Common myeloid progenitor, CD34-positive (primary cell): ENCODE data around the gene PCGF1. TPM values are rescaled to one million over a fixed set of nuclear protein-coding genes. Genes with fewer than 3 reads are reported as not detected.

Source experiments
- CTCF ChIA-PET: fragments of 350-600 bp; sonication (Branson Sonifier 250); formaldehyde crosslinking; loops from one replicate; lab custom pipeline; 2021; ENCODE audit warnings: antibody characterized with exemption; lab: Charles Lee
- POLR2A ChIA-PET: fragments of 350-600 bp; sonication (Branson Sonifier 250); formaldehyde crosslinking; loops from one replicate; lab custom pipeline; 2021; ENCODE audit warnings: antibody characterized with exemption; lab: Charles Lee
- DNase-seq, 3 donors: peaks; one replicate each; pipeline versions ENCODE4 v3.0.0 to v3.0.0-alpha.2; 2013
- H3K27ac ChIP-seq, 2 experiments: 1 replicate in 1 of 2; 2 replicates in 1 of 2; pipeline ENCODE4 v1.7.0; 2013; ENCODE audit warnings: inconsistent platforms in 2 of 2, low read length in 2 of 2, mild to moderate bottlenecking in 2 of 2, low read depth in 1 of 2, moderate library complexity in 1 of 2; ENCODE audit not compliant: severe bottlenecking in 2 of 2, insufficient read depth in 1 of 2, poor library complexity in 1 of 2
- H3K27me3 ChIP-seq, 5 experiments: replicated peaks in 2 of 5; 1 replicate in 3 of 5; 2 replicates in 2 of 5; pipeline versions ENCODE4 v1.6.1 to v1.7.0; 2013; ENCODE audit warnings: low read length in 4 of 5, mild to moderate bottlenecking in 2 of 5, moderate library complexity in 2 of 5, inconsistent platforms in 1 of 5; ENCODE audit not compliant: insufficient read depth in 5 of 5, control insufficient read depth in 4 of 5
- H3K36me3 ChIP-seq, 4 experiments: 1 replicate in 2 of 4; 2 replicates in 2 of 4; pipeline versions ENCODE4 v1.6.1 to v1.7.0; 2013; ENCODE audit warnings: low read length in 3 of 4, control low read depth in 1 of 4, mild to moderate bottlenecking in 1 of 4; ENCODE audit not compliant: control insufficient read depth in 4 of 4, insufficient read depth in 4 of 4
- H3K4me1 ChIP-seq, 4 experiments: 1 replicate in 3 of 4; 2 replicates in 1 of 4; pipeline versions ENCODE4 v1.6.1 to v1.7.1; 2013; ENCODE audit warnings: low read length in 3 of 4, mild to moderate bottlenecking in 3 of 4, control low read depth in 1 of 4, inconsistent platforms in 1 of 4, moderate library complexity in 1 of 4; ENCODE audit not compliant: control insufficient read depth in 4 of 4, insufficient read depth in 4 of 4; ENCODE audit errors: control extremely low read depth in 1 of 4
- H3K4me3 ChIP-seq, 7 experiments: 1 replicate in 4 of 7; 2 replicates in 3 of 7; pipeline versions ENCODE4 v1.5.1 to v1.7.0; 2013; ENCODE audit warnings: mild to moderate bottlenecking in 7 of 7, low read length in 6 of 7, moderate library complexity in 6 of 7, inconsistent platforms in 2 of 7, low read depth in 2 of 7, control low read depth in 1 of 7; ENCODE audit not compliant: insufficient read depth in 4 of 7, control insufficient read depth in 1 of 7; ENCODE audit errors: extremely low read depth in 1 of 7
- H3K9me3 ChIP-seq, 5 experiments: 1 replicate in 4 of 5; 2 replicates in 1 of 5; pipeline versions ENCODE4 v1.6.1 to v1.7.1; 2013; ENCODE audit warnings: low read length in 4 of 5, mild to moderate bottlenecking in 2 of 5, inconsistent platforms in 1 of 5, low read depth in 1 of 5, moderate library complexity in 1 of 5; ENCODE audit not compliant: control insufficient read depth in 4 of 5, insufficient read depth in 2 of 5; ENCODE audit errors: control extremely low read depth in 1 of 5
- WGBS: methylation state at CpG from one replicate; pipeline ENCODE4 v1.1.5; 2013; ENCODE audit not compliant: insufficient coverage; 5-methylcytosine and 5-hydroxymethylcytosine counted together
- polyA plus RNA-seq: library from polyadenylated mRNA; unstranded; fragments of 120-200 nt; gene quantifications from one replicate; pipeline ENCODE4 v1.2.1, GENCODE V29; 2013

PCGF1 gene
- 21.1 TPM for polyA plus RNA-seq

DNA sequence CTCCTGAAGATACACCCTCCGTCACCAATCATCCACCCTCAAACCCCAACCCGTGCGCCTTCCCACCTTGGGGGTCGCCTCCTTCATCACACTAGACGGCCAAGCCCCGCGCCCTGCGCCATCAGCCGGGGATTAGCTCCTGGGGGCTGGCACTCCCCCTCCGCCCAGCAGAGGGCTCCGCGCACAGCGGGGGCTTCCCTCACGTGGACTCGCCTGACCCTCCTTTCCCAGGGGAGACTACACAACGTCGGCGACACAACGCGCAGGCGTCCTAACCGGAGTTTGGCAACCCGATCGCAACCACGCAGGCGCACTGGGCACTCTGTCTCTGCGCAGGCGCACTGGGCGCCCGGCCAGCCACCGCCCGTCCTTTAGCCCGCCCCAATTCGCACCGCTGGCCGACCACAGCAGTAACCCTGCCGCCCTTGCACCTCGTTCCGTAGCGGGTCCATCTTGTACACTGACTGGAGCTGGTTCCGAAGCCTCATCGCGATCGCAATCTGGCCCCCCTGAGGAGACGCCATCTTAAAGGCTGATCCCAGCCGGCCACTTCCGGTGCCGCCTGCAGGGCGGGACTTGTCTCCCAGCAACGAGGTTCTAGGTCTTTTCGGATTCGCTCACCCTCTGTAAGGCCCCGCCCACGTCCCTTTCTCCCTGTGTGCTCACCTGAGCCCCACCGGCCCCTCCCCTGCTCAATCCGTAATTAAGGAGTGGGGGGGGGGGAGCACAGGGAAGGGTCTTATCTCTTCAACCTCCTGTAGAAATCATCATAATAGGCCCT lies at the start of gene PCGF1:
Gene PCGF1, minus strand, starts transcription at position 551 of the 781 bp plus-strand sequence. Its CDS starts 27 bp downstream, at position 524.
- Histone ChIP-seq H3K4me1 (peaks cover 0 to 52% (median 34%) of the 10 kb centered on the region in 4 experiments), H3K36me3 (peaks cover 0 to 16% (median 8%) of the 10 kb centered on the region in 4 experiments), H3K4me3 (peak within 1 kb of the TSS; percentile 80 to 99 (median 91)), H3K9me3 (no peaks in the 10 kb centered on the region), H3K27me3 (peaks cover 7 to 63% (median 33%) of the 10 kb centered on the region in 5 experiments), H3K27ac (peak within 1 kb of the TSS; percentile 92 to 96)
- DNase-seq: peak; percentile 97 to 98 (median 97)
- WGBS: 1% methylated on average over 49 of the region's 56 CpGs
- POLR2A ChIA-PET: no interaction called here
- CTCF ChIA-PET: interaction anchor here (0.6 to 12.7 kb wide), 15 partner anchors 10 to 1207 kb away, joined by 3 to 143 read pairs (median 5); partner anchors contain the start of genes AUP1, CCDC142, DQX1 and HTRA2

- H3K36me3 ChIP-seq: peaks cover 0 to 28% (median 11%) of the 10 kb centered on the region in 4 experiments
- no peak overlapping the region for H3K4me3 ChIP-seq
- POLR2A ChIA-PET: interaction anchor here (1.3 kb wide), 1 partner anchor 10 kb away, joined by 3 read pairs; no protein-coding TSS in a partner anchor
- 100% methylated on average over 3 of the region's 6 CpGs for WGBS
- no peak overlapping the region for H3K27ac ChIP-seq
- no peaks in the 10 kb centered on the region for H3K9me3 ChIP-seq
- peaks cover 0 to 81% (median 38%) of the 10 kb centered on the region in 4 experiments for H3K4me1 ChIP-seq
- no peak for DNase-seq
- CTCF ChIA-PET: interaction anchor here (1.1 to 6.1 kb wide), 5 partner anchors 11 to 31 kb away, joined by 3 to 35 read pairs (median 23); no protein-coding TSS in a partner anchor
- no peaks in the 10 kb centered on the region for H3K27me3 ChIP-seq
Observed at GRCh38 chr2:74556831-74557370, 49.4 kb upstream of the PCGF1 start.

DNA sequence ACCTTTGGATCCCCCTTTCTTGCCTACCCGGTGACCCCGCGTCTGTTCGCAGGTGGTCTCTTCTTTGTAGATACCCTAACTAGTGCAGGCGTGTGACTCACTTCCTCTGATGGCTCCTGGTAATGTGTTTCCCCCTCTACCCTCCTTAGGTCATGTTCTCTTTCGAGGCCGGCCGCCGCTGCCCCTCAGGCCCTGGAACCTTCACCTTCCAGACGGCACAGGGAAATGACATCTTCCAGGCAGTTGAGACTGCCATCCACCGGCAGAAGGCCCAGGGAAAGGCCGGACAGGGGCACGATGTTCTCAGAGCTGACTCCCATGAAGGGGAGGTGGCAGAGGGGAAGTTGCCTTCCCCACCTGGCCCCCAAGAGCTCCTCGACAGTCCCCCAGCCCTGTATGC lies 48.7 kb upstream of the PCGF1 start:
- CTCF ChIA-PET: interaction anchor here (4.8 to 6.1 kb wide), 2 partner anchors 20 to 32 kb away, joined by 35 read pairs; no protein-coding TSS in a partner anchor
- Histone ChIP-seq H3K36me3 (peaks cover 0 to 29% (median 11%) of the 10 kb centered on the region in 4 experiments), H3K4me1 (peaks cover 0 to 77% (median 39%) of the 10 kb centered on the region in 4 experiments), H3K27ac (no peak overlapping the region), H3K9me3 (no peaks in the 10 kb centered on the region), H3K27me3 (no peaks in the 10 kb centered on the region), H3K4me3 (peak overlapping the region in 3 of 7 experiments; percentile 93 to 97 (median 96))
- peak in 1 of 3 donors; percentile 48 for DNase-seq
- WGBS: 94% methylated on average over 11 of the region's 14 CpGs
- POLR2A ChIA-PET: no interaction called here

GRCh38 chr2:74555610-74556103 lies 48.2 kb upstream of the PCGF1 start:
- POLR2A ChIA-PET: interaction anchor here (2.4 kb wide), 1 partner anchor 17 kb away, joined by 9 read pairs; no protein-coding TSS in a partner anchor
- Histone ChIP-seq H3K27me3 (no peaks in the 10 kb centered on the region), H3K27ac (no peak overlapping the region), H3K9me3 (no peaks in the 10 kb centered on the region), H3K4me3 (peak overlapping the region; percentile 65 to 98 (median 93)), H3K4me1 (peaks cover 0 to 76% (median 38%) of the 10 kb centered on the region in 4 experiments), H3K36me3 (peaks cover 0 to 31% (median 11%) of the 10 kb centered on the region in 4 experiments)
- 53% methylated on average over 16 of the region's 17 CpGs for WGBS
- DNase-seq: no peak
- CTCF ChIA-PET: interaction anchor here (4.8 to 6.1 kb wide), 2 partner anchors 20 to 32 kb away, joined by 35 read pairs; no protein-coding TSS in a partner anchor

- peaks cover 0 to 76% (median 37%) of the 10 kb centered on the region in 4 experiments for H3K4me1 ChIP-seq
- peaks cover 0 to 31% (median 11%) of the 10 kb centered on the region in 4 experiments for H3K36me3 ChIP-seq
- ChIA-PET POLR2A (interaction anchor here (1.0 to 2.4 kb wide), 2 partner anchors 16 to 127 kb away, joined by 3 to 9 read pairs; no protein-coding TSS in a partner anchor), CTCF (interaction anchor here (4.8 to 6.1 kb wide), 2 partner anchors 21 to 33 kb away, joined by 35 read pairs; no protein-coding TSS in a partner anchor)
- H3K27me3 ChIP-seq: no peaks in the 10 kb centered on the region
- WGBS: under 1% methylated on average over 36 of the region's 58 CpGs
- H3K4me3 ChIP-seq: peak overlapping the region; percentile 65 to 98 (median 93)
- H3K9me3 ChIP-seq: no peaks in the 10 kb centered on the region
- H3K27ac ChIP-seq: peak overlapping the region in 1 of 2 experiments; percentile 78
- DNase-seq: peak in 2 of 3 donors; percentile 51 to 63
Observed at GRCh38 chr2:74554820-74555531, 47.5 kb upstream of the PCGF1 start.
